Measurements from ENCODE around the gene CFAP210.

CFAP210 gene

DNA sequence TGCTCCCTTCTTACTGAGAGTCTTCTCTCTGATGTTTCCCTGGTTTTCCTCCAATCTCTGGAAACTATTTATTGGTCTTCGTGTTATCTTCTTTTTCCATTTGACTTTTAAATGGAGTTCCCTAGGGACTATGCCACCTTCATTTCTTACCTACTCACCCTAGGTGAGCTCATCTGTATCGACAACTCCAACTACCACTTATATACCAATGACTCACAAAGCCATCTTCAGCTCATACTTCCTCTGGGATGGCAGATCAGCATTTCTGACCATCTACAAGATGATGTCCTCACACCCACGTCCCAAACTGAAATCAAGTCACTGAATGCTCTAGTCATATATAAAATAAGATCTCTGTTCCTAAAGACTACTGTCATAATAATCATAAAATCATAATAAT, 40.6 kb downstream of the CFAP210 start:
- no peaks in the 10 kb centered on the region for H3K9me3 ChIP-seq (ENCODE audit: control insufficient read depth in 1 of 2, low read length in 2 of 2)
- H3K4me1 ChIP-seq (ENCODE audit: control insufficient read depth in 1 of 2, insufficient read depth in 2 of 2, low read length in 2 of 2) = no peaks in the 10 kb centered on the region
- H3K27ac ChIP-seq (ENCODE audit: low read length) = no peak overlapping the region
- no peaks in the 10 kb centered on the region for H3K36me3 ChIP-seq (ENCODE audit: control insufficient read depth in 1 of 2, insufficient read depth in 2 of 2, low read length in 2 of 2)
- H3K4me3 ChIP-seq (ENCODE audit: low read depth in 1 of 2, low read length in 2 of 2) = no peak overlapping the region
- H3K27me3 ChIP-seq (ENCODE audit: low read depth, low read length) = no peaks in the 10 kb centered on the region

DNA sequence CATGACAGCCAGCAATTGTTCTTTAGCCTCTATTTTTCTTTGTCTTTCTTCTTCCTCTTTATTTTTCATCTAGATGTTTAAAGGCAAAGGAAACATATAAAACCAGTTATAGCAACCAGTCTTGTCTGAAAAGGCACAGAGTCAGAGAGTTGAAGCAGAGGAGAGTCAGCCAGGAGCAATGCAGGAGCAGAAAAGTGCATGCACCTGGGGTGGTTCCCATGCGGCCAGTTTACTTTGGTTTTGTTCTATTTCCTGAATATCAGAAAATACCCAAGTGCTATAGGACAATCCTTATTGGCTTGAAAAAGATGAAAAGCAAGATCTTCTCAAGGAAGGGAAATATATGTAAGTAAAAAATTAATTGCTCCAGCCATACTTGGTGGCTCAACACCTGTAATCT, 44.9 kb downstream of the CFAP210 start:
- no peaks in the 10 kb centered on the region for H3K36me3 ChIP-seq (ENCODE audit: control insufficient read depth in 1 of 2, insufficient read depth in 2 of 2, low read length in 2 of 2)
- H3K27me3 ChIP-seq (ENCODE audit: low read depth, low read length) = no peaks in the 10 kb centered on the region
- no peak overlapping the region for H3K4me3 ChIP-seq (ENCODE audit: low read depth in 1 of 2, low read length in 2 of 2)
- H3K9me3 ChIP-seq (ENCODE audit: control insufficient read depth in 1 of 2, low read length in 2 of 2) = no peaks in the 10 kb centered on the region
- H3K4me1 ChIP-seq (ENCODE audit: control insufficient read depth in 1 of 2, insufficient read depth in 2 of 2, low read length in 2 of 2) = no peaks in the 10 kb centered on the region
- no peak overlapping the region for H3K27ac ChIP-seq (ENCODE audit: low read length)

DNA sequence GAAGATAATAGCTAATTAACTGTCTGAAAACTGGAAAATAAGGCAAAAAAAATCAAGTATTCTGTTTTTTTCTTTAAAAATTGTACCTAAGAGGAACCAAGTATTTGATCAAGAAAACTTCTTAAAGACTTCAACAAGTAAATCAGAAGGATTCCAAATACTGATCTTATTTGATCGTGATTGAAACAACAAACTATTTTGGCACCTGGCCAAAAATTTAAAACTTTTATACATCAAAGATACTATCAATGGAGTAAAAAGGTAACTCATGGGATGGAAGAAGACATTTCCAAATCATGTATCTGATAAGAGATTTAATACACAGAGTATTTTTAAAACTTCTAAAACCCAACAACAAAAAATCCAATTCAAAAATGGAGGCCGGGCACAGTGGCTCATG, 46.7 kb downstream of the CFAP210 start:
- H3K4me3 ChIP-seq (ENCODE audit: low read depth in 1 of 2, low read length in 2 of 2) = no peak overlapping the region
- H3K36me3 ChIP-seq (ENCODE audit: control insufficient read depth in 1 of 2, insufficient read depth in 2 of 2, low read length in 2 of 2) = no peaks in the 10 kb centered on the region
- H3K9me3 ChIP-seq (ENCODE audit: control insufficient read depth in 1 of 2, low read length in 2 of 2) = no peaks in the 10 kb centered on the region
- H3K27ac ChIP-seq (ENCODE audit: low read length) = no peak overlapping the region
- H3K4me1 ChIP-seq (ENCODE audit: control insufficient read depth in 1 of 2, insufficient read depth in 2 of 2, low read length in 2 of 2) = no peaks in the 10 kb centered on the region
- no peaks in the 10 kb centered on the region for H3K27me3 ChIP-seq (ENCODE audit: low read depth, low read length)

DNA sequence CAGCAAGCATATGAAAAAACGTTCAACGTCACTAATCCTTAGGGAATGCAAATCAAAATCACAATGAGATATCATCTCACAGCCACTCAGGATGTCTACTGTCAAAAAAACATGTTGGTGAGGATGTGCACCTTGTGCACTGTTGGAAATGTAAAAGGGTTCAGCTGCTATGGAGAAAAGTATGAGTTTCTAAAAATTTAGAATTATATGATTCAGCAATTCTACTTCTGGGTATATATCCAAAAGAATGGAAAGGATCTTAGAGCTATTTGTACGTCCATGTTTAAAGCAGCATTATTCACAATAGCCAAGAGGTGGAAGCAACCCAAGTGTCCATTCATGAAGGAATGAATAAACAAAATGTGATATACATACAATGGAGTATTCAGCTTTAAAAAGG, 50.0 kb downstream of the CFAP210 start:
- Histone ChIP-seq H3K27ac (ENCODE audit: low read length) (no peak overlapping the region), H3K4me3 (ENCODE audit: low read depth in 1 of 2, low read length in 2 of 2) (no peak overlapping the region), H3K9me3 (ENCODE audit: control insufficient read depth in 1 of 2, low read length in 2 of 2) (no peaks in the 10 kb centered on the region), H3K36me3 (ENCODE audit: control insufficient read depth in 1 of 2, insufficient read depth in 2 of 2, low read length in 2 of 2) (peaks cover 0 to 4% of the 10 kb centered on the region in 2 donors), H3K4me1 (ENCODE audit: control insufficient read depth in 1 of 2, insufficient read depth in 2 of 2, low read length in 2 of 2) (no peaks in the 10 kb centered on the region), H3K27me3 (ENCODE audit: low read depth, low read length) (no peaks in the 10 kb centered on the region)

DNA sequence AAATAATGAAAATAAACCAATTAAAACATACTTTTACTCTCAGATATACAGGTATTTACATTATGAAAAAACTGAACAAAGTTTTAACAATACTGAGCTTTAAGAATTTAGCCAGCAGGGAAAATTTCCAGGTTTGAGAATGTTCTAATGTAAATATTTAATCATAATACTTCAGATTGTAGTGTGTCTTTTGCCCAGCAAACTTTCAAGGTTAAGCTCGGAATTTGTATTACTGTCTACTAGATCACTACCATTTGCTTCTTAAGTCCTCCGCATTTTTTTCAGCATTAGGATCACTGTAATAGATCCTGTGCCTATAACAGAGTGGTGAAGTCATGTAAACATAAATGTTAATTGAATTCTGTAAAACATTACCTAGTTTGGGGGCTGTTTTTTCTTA, 52.7 kb downstream of the CFAP210 start:
- Histone ChIP-seq H3K9me3 (ENCODE audit: control insufficient read depth in 1 of 2, low read length in 2 of 2) (no peaks in the 10 kb centered on the region), H3K36me3 (ENCODE audit: control insufficient read depth in 1 of 2, insufficient read depth in 2 of 2, low read length in 2 of 2) (peaks cover 10 to 13% of the 10 kb centered on the region in 2 donors)

DNA sequence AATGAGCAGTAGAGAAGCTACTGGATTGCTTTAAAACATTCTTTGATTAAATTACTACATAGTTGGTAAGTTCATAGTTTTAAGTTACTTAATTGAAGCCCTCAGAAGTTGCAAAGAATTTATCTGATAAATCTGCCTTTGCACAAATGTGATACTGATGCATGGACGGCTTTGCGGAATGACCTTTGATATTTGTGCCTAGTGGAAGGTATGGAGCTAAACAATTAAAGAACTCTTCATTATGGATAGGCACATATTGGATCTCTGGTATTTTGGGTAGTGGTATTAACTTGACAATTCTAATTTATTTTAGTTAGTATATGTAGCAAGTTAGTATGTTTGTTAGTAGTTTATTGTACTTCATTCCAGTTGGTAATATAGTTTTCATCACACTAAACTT, 54.1 kb downstream of the CFAP210 start:
- Histone ChIP-seq H3K27ac (ENCODE audit: low read length) (no peak overlapping the region), H3K27me3 (ENCODE audit: low read depth, low read length) (no peaks in the 10 kb centered on the region), H3K36me3 (ENCODE audit: control insufficient read depth in 1 of 2, insufficient read depth in 2 of 2, low read length in 2 of 2) (peaks cover 18 to 27% of the 10 kb centered on the region in 2 donors), H3K4me3 (ENCODE audit: low read depth in 1 of 2, low read length in 2 of 2) (no peak overlapping the region), H3K9me3 (ENCODE audit: control insufficient read depth in 1 of 2, low read length in 2 of 2) (no peaks in the 10 kb centered on the region), H3K4me1 (ENCODE audit: control insufficient read depth in 1 of 2, insufficient read depth in 2 of 2, low read length in 2 of 2) (no peaks in the 10 kb centered on the region)

More for the DNA sequence above, 52.7 kb downstream of the CFAP210 start:
- Histone ChIP-seq H3K27ac (ENCODE audit: low read length) (no peak overlapping the region), H3K4me1 (ENCODE audit: control insufficient read depth in 1 of 2, insufficient read depth in 2 of 2, low read length in 2 of 2) (no peaks in the 10 kb centered on the region), H3K4me3 (ENCODE audit: low read depth in 1 of 2, low read length in 2 of 2) (no peak overlapping the region), H3K27me3 (ENCODE audit: low read depth, low read length) (no peaks in the 10 kb centered on the region)

DNA sequence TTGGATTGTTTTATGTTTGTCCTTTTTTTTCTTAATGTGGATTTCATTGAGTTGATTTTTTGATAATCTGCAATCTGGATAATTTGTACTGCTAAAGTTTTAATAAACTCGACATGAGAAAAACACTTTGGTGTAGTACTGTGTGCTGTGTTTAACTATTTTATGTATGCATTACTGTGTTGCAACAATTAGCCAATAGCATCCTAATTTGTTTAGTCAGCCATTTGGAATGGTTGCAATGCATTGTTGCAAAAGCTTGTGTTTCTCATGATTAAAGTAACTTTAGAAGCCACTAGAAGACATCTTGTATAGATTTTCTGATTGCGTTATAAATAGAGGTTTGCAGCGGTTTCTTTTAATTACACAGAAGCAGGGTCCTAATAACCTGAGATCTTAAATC, 56.6 kb downstream of the CFAP210 start:
- H3K4me1 ChIP-seq (ENCODE audit: control insufficient read depth in 1 of 2, insufficient read depth in 2 of 2, low read length in 2 of 2) = no peaks in the 10 kb centered on the region
- H3K27me3 ChIP-seq (ENCODE audit: low read depth, low read length) = no peaks in the 10 kb centered on the region
- H3K36me3 ChIP-seq (ENCODE audit: control insufficient read depth in 1 of 2, insufficient read depth in 2 of 2, low read length in 2 of 2) = peaks cover 33 to 50% of the 10 kb centered on the region in 2 donors
- no peak overlapping the region for H3K27ac ChIP-seq (ENCODE audit: low read length)
- H3K9me3 ChIP-seq (ENCODE audit: control insufficient read depth in 1 of 2, low read length in 2 of 2) = no peaks in the 10 kb centered on the region
- H3K4me3 ChIP-seq (ENCODE audit: low read depth in 1 of 2, low read length in 2 of 2) = no peak overlapping the region

DNA sequence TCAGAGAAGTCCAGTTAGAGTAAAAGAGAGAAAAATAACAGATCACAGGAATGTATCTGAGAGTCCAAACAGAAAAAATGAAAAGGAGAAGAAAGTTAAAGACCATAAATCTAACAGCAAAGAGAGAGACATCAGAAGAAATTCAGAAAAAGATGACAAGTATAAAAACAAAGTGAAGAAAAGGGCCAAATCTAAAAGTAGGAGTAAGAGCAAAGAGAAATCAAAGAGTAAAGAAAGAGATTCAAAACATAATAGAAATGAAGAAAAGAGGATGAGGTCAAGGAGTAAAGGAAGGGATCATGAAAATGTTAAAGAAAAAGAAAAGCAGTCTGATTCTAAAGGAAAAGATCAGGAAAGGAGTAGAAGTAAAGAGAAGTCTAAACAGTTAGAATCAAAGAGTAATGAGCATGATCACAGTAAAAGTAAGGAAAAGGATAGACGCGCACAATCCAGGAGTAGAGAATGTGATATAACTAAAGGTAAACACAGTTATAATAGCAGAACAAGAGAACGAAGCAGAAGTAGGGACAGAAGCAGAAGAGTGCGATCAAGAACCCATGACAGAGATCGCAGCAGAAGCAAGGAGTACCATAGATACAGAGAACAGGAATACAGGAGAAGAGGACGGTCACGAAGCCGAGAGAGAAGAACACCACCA, 57.6 kb downstream of the CFAP210 start:
- no peaks in the 10 kb centered on the region for H3K4me1 ChIP-seq (ENCODE audit: control insufficient read depth in 1 of 2, insufficient read depth in 2 of 2, low read length in 2 of 2)
- H3K27ac ChIP-seq (ENCODE audit: low read length) = no peak overlapping the region
- no peak overlapping the region for H3K4me3 ChIP-seq (ENCODE audit: low read depth in 1 of 2, low read length in 2 of 2)
- no peaks in the 10 kb centered on the region for H3K27me3 ChIP-seq (ENCODE audit: low read depth, low read length)
- peaks cover 35 to 55% of the 10 kb centered on the region in 2 donors for H3K36me3 ChIP-seq (ENCODE audit: control insufficient read depth in 1 of 2, insufficient read depth in 2 of 2, low read length in 2 of 2)
- no peaks in the 10 kb centered on the region for H3K9me3 ChIP-seq (ENCODE audit: control insufficient read depth in 1 of 2, low read length in 2 of 2)

DNA sequence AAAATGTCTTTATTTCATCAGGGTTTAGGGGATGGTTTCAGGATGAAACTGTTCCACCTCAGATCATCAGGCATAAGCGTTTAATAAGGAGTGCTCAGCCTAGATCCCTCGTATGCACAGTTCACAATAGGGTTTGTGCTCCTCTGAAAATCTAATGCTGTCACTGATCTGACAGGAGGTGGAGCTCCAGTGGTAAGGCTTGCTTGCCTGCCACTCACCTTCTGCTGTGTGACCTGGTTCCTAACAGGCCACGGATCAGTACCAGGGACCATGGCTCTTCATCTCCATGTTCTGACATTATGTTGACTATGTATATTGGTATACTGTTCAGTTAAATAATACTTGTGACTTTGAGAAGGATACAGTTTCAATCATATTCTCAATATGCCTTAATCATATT, 68.4 kb downstream of the CFAP210 start:
- Histone ChIP-seq H3K36me3 (ENCODE audit: control insufficient read depth in 1 of 2, insufficient read depth in 2 of 2, low read length in 2 of 2) (peaks cover 17% of the 10 kb centered on the region in 2 donors), H3K27ac (ENCODE audit: low read length) (no peak overlapping the region), H3K27me3 (ENCODE audit: low read depth, low read length) (no peaks in the 10 kb centered on the region), H3K9me3 (ENCODE audit: control insufficient read depth in 1 of 2, low read length in 2 of 2) (no peaks in the 10 kb centered on the region), H3K4me1 (ENCODE audit: control insufficient read depth in 1 of 2, insufficient read depth in 2 of 2, low read length in 2 of 2) (peaks cover 0 to 4% of the 10 kb centered on the region in 2 donors), H3K4me3 (ENCODE audit: low read depth in 1 of 2, low read length in 2 of 2) (no peak overlapping the region)

DNA sequence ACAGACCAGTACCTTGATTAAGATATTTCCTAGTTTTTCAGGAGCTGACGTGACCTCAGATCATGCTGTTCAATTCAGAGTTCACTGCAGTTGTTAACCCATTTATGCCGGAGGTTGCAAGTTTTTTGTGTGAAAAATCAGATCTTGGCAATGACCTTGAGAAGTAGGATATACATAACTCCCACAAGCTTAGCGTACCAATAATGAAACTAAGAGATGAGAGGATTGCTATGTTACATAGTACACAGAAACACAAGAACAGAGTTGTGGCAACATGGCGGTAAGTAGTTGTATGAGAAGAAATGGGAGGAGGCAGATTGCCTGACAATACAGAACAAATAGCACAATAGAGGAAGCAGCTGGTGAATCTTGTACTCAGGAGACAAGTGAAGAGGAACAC, 71.0 kb downstream of the CFAP210 start:
- Histone ChIP-seq H3K4me3 (ENCODE audit: low read depth in 1 of 2, low read length in 2 of 2) (no peak overlapping the region), H3K4me1 (ENCODE audit: control insufficient read depth in 1 of 2, insufficient read depth in 2 of 2, low read length in 2 of 2) (peaks cover 0 to 4% of the 10 kb centered on the region in 2 donors), H3K9me3 (ENCODE audit: control insufficient read depth in 1 of 2, low read length in 2 of 2) (no peaks in the 10 kb centered on the region), H3K36me3 (ENCODE audit: control insufficient read depth in 1 of 2, insufficient read depth in 2 of 2, low read length in 2 of 2) (peaks cover 17 to 22% of the 10 kb centered on the region in 2 donors), H3K27ac (ENCODE audit: low read length) (no peak overlapping the region), H3K27me3 (ENCODE audit: low read depth, low read length) (no peaks in the 10 kb centered on the region)

DNA sequence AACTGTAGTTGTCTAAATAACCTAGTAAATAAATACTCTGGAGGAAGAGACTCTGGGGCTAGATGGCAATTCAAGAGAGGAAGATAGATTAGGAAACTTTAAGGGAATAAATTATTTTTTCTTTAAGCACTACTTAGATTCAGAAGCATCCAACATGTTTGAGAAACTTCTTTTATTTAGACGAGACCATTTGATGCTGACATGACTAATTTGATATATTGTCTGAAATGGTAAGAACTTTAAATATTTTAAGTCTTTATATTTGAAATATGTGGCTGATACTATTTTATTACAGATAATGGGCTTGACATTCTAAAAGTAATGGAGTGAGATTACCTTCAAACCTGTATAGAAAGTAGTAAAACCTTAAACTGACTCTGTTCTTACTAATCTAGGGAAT, 73.7 kb downstream of the CFAP210 start:
- no peaks in the 10 kb centered on the region for H3K27me3 ChIP-seq (ENCODE audit: low read depth, low read length)
- no peaks in the 10 kb centered on the region for H3K9me3 ChIP-seq (ENCODE audit: control insufficient read depth in 1 of 2, low read length in 2 of 2)
- peaks cover 17 to 20% of the 10 kb centered on the region in 2 donors for H3K36me3 ChIP-seq (ENCODE audit: control insufficient read depth in 1 of 2, insufficient read depth in 2 of 2, low read length in 2 of 2)
- H3K4me3 ChIP-seq (ENCODE audit: low read depth in 1 of 2, low read length in 2 of 2) = no peak overlapping the region
- no peak overlapping the region for H3K27ac ChIP-seq (ENCODE audit: low read length)
- peaks cover 0 to 4% of the 10 kb centered on the region in 2 donors for H3K4me1 ChIP-seq (ENCODE audit: control insufficient read depth in 1 of 2, insufficient read depth in 2 of 2, low read length in 2 of 2)

DNA sequence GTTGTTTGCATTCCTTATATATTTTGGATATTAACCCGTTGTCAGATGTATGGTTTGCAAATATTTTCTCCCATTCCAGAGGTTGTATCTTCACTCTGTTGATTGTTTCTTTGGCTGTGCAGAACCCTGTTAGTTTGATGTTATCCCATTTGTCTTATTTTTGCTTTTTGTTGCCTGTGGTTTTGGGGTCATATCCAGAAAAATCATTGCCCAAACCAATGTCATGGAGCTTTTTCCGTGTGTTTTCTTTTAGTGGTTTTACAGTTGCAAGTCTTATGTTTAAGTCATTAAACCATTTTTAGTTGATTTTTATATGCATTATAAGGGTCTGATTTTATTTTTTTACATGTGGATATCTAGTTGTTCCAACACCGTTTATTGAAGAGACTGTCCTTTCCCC, 74.3 kb downstream of the CFAP210 start:
- H3K36me3 ChIP-seq (ENCODE audit: control insufficient read depth in 1 of 2, insufficient read depth in 2 of 2, low read length in 2 of 2) = peaks cover 23 to 24% of the 10 kb centered on the region in 2 donors
- H3K27me3 ChIP-seq (ENCODE audit: low read depth, low read length) = no peaks in the 10 kb centered on the region
- no peak overlapping the region for H3K4me3 ChIP-seq (ENCODE audit: low read depth in 1 of 2, low read length in 2 of 2)
- H3K9me3 ChIP-seq (ENCODE audit: control insufficient read depth in 1 of 2, low read length in 2 of 2) = no peaks in the 10 kb centered on the region
- H3K27ac ChIP-seq (ENCODE audit: low read length) = no peak overlapping the region
- H3K4me1 ChIP-seq (ENCODE audit: control insufficient read depth in 1 of 2, insufficient read depth in 2 of 2, low read length in 2 of 2) = peaks cover 0 to 4% of the 10 kb centered on the region in 2 donors

All from muscle layer of duodenum (tissue), 2 donors.